Mesendoderm (in vitro differentiated cells): ENCODE results near the gene WDR13.

Source experiments
- DNase-seq: peaks from one replicate; pipeline ENCODE4 v3.0.0; 2013
- H2AK5ac ChIP-seq: 2 replicates; pipeline ENCODE4 v1.6.1; 2013; ENCODE audit warnings: low read length, inconsistent platforms
- H2BK120ac ChIP-seq: 2 replicates; pipeline ENCODE4 v1.6.1; 2013; ENCODE audit warnings: low read depth, mild to moderate bottlenecking, low read length, moderate library complexity, mixed read lengths
- H2BK15ac ChIP-seq: replicated peaks from 2 replicates; pipeline ENCODE4 v1.6.1; 2013; ENCODE audit warnings: low read depth, mild to moderate bottlenecking, moderate library complexity
- H2BK5ac ChIP-seq: 2 replicates; pipeline ENCODE4 v1.6.1; 2013; ENCODE audit warnings: low read length, inconsistent platforms
- H3K18ac ChIP-seq: 2 replicates; pipeline ENCODE4 v1.6.1; 2013; ENCODE audit warnings: mild to moderate bottlenecking, low read length, mixed read lengths
- H3K23ac ChIP-seq: one replicate; pipeline ENCODE4 v1.6.1; 2013; ENCODE audit warnings: low read length
- H3K27ac ChIP-seq: 2 replicates; pipeline ENCODE4 v1.5.1; 2013; ENCODE audit warnings: low read depth, mild to moderate bottlenecking, inconsistent platforms, low read length, moderate library complexity
- H3K27me3 ChIP-seq: 2 replicates; pipeline ENCODE4 v1.6.1; 2013; ENCODE audit warnings: low read length, control low read depth, mild to moderate bottlenecking, inconsistent platforms; ENCODE audit not compliant: insufficient read depth, poor library complexity
- H3K36me3 ChIP-seq: 2 replicates; pipeline ENCODE4 v1.6.1; 2013; ENCODE audit warnings: low read length, inconsistent platforms; ENCODE audit not compliant: control insufficient read depth, insufficient read depth
- H3K4ac ChIP-seq: one replicate; pipeline ENCODE4 v1.6.1; 2013; ENCODE audit warnings: low read depth, mild to moderate bottlenecking, low read length, moderate library complexity
- H3K4me1 ChIP-seq: 2 replicates; pipeline ENCODE4 v1.6.1; 2013; ENCODE audit warnings: low read depth, low read length, inconsistent platforms; ENCODE audit not compliant: control insufficient read depth
- H3K4me2 ChIP-seq: 2 replicates; pipeline ENCODE4 v1.6.1; 2013; ENCODE audit warnings: low read length
- H3K4me3 ChIP-seq: 2 replicates; pipeline ENCODE4 v1.5.1; 2013; ENCODE audit warnings: mild to moderate bottlenecking, low read length
- H3K56ac ChIP-seq: one replicate; pipeline ENCODE4 v1.6.1; 2013; ENCODE audit warnings: low read length
- H3K79me1 ChIP-seq: 2 replicates; pipeline ENCODE4 v1.6.1; 2013; ENCODE audit warnings: low read length, inconsistent platforms
- H3K79me2 ChIP-seq: 2 replicates; pipeline ENCODE4 v1.6.1; 2013; ENCODE audit warnings: mild to moderate bottlenecking, low read length; ENCODE audit not compliant: control insufficient read depth, insufficient read depth
- H3K9ac ChIP-seq: 2 replicates; pipeline ENCODE4 v1.6.1; 2013; ENCODE audit warnings: low read length, inconsistent platforms
- H4K5ac ChIP-seq: one replicate; pipeline ENCODE4 v1.6.1; 2013; ENCODE audit warnings: low read length
- H4K8ac ChIP-seq: one replicate; pipeline ENCODE4 v1.6.1; 2013; ENCODE audit warnings: low read depth, mild to moderate bottlenecking, control low read depth, low read length, moderate library complexity
- WGBS: extraction: QIAGEN DNeasy Blood & Tissue Kit; methylation state at CpG from one replicate; pipeline ENCODE4 v1.1.7; 2013; ENCODE audit warnings: low lambda C conversion rate, missing lambda C conversion rate; ENCODE audit not compliant: insufficient coverage; ENCODE audit errors: extremely low coverage; 5-methylcytosine and 5-hydroxymethylcytosine counted together

The WDR13 gene

GRCh38 chrX:48589482-48590162, 7.7 kb upstream of the WDR13 start:
- H3K79me2 ChIP-seq = no peaks in the 10 kb centered on the region
- no peak overlapping the region for H4K5ac ChIP-seq
- no peak for DNase-seq
- no CpG with 5 or more reads among the region's 13 CpGs for WGBS
- no peak overlapping the region for H3K9ac ChIP-seq
- H2BK5ac ChIP-seq = no peak overlapping the region
- no peaks in the 10 kb centered on the region for H3K4me1 ChIP-seq
- no peak overlapping the region for H3K18ac ChIP-seq
- H3K23ac ChIP-seq = no peak overlapping the region
- no peak overlapping the region for H2BK120ac ChIP-seq
- no peak overlapping the region for H3K56ac ChIP-seq
- no peak overlapping the region for H3K4me2 ChIP-seq
- H3K36me3 ChIP-seq = no peaks in the 10 kb centered on the region
- H2BK15ac ChIP-seq = no peak overlapping the region
- H3K27ac ChIP-seq = no peak overlapping the region
- H4K8ac ChIP-seq = no peak overlapping the region
- H3K27me3 ChIP-seq = no peaks in the 10 kb centered on the region
- H2AK5ac ChIP-seq = no peak overlapping the region
- H3K4me3 ChIP-seq = no peak overlapping the region
- H3K4ac ChIP-seq = no peak overlapping the region
- H3K79me1 ChIP-seq = no peaks in the 10 kb centered on the region

DNA sequence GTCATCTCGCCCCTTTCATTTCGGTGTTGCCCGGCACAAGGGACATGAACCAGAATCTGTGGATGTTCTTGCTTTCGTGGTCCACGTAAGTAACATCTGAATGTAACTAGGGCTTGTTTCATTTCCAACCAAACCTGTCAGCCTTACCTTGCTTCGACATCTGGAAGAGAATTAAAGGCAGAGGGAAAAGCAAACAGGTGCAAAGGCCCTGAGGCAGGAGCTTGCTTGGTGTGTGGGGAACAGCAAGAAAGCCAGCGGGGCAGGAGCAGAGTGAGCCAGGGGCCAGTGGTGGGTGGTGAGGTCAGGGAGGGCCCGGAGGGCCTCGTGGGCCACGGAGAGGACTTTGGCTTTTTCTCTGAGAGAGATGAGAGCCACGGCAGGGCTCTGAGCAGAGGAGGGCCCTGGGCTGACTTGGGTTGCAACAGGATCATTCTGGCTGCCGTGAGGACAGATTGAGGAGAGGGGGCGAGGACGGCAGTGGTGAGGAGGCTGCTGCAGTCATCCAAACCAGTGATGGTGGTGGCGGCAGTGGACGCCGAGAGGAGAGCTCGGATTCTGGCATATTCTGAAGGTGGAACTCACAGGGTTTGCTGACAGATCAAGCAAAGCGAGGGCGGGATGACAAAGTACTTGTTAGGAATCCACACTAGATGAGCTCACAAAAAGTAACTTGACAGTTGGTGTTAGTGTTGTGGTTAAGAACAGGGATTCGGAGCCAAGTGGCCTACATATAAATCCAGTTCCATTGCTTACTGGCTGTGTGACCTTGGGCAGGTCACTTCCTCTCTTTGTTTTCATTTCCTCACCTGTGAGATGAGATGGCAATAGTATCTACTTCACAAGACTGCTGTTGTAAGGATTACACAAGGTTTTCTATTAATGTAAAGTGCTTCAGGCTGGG, 6.8 kb upstream of the WDR13 start:
- Histone ChIP-seq H3K56ac (no peak overlapping the region), H3K79me1 (no peaks in the 10 kb centered on the region), H2AK5ac (no peak overlapping the region), H3K27ac (no peak overlapping the region), H2BK5ac (no peak overlapping the region), H3K9ac (no peak overlapping the region), H3K23ac (no peak overlapping the region), H3K4me2 (no peak overlapping the region), H3K36me3 (no peaks in the 10 kb centered on the region), H3K4me1 (no peaks in the 10 kb centered on the region), H2BK15ac (no peak overlapping the region), H3K4ac (no peak overlapping the region), H3K79me2 (no peaks in the 10 kb centered on the region), H2BK120ac (no peak overlapping the region), H4K5ac (no peak overlapping the region), H4K8ac (no peak overlapping the region), H3K4me3 (no peak overlapping the region), H3K18ac (no peak overlapping the region), H3K27me3 (no peaks in the 10 kb centered on the region)
- no CpG with 5 or more reads among the region's 21 CpGs for whole genome bisulfite sequencing
- no peak for DNase-seq

- H3K27ac ChIP-seq = no peak overlapping the region
These were observed 6.0 kb upstream of the WDR13 start for GRCh38 chrX:48591255-48591791.

GRCh38 chrX:48592971-48593370, 4.3 kb upstream of the WDR13 start:
- no peak overlapping the region for H3K9ac ChIP-seq
- H4K5ac ChIP-seq = no peak overlapping the region
- no peaks in the 10 kb centered on the region for H3K79me2 ChIP-seq
- DNase-seq = no peak
- H3K27ac ChIP-seq = no peak overlapping the region
- H3K4me3 ChIP-seq = no peak overlapping the region
- no peaks in the 10 kb centered on the region for H3K4me1 ChIP-seq
- no peaks in the 10 kb centered on the region for H3K27me3 ChIP-seq
- no peak overlapping the region for H3K23ac ChIP-seq
- no peak overlapping the region for H3K4ac ChIP-seq
- H2AK5ac ChIP-seq = no peak overlapping the region
- no peak overlapping the region for H3K56ac ChIP-seq
- WGBS = no CpG with 5 or more reads among the region's 5 CpGs
- no peak overlapping the region for H3K4me2 ChIP-seq
- no peak overlapping the region for H3K18ac ChIP-seq
- no peak overlapping the region for H2BK5ac ChIP-seq
- no peaks in the 10 kb centered on the region for H3K36me3 ChIP-seq
- H4K8ac ChIP-seq = no peak overlapping the region
- H3K79me1 ChIP-seq = no peaks in the 10 kb centered on the region
- no peak overlapping the region for H2BK15ac ChIP-seq
- H2BK120ac ChIP-seq = no peak overlapping the region

More at GRCh38 chrX:48591255-48591791, 6.0 kb upstream of the WDR13 start:
- Histone ChIP-seq H2AK5ac (no peak overlapping the region), H3K56ac (no peak overlapping the region), H3K4ac (no peak overlapping the region), H2BK5ac (no peak overlapping the region), H3K4me1 (no peaks in the 10 kb centered on the region), H4K5ac (no peak overlapping the region), H2BK120ac (no peak overlapping the region), H2BK15ac (no peak overlapping the region), H3K79me1 (no peaks in the 10 kb centered on the region), H3K4me2 (no peak overlapping the region), H3K36me3 (no peaks in the 10 kb centered on the region), H4K8ac (no peak overlapping the region), H3K79me2 (no peaks in the 10 kb centered on the region), H3K9ac (no peak overlapping the region), H3K4me3 (no peak overlapping the region), H3K27me3 (no peaks in the 10 kb centered on the region), H3K23ac (no peak overlapping the region), H3K18ac (no peak overlapping the region)
- DNase-seq = no peak
- no CpG with 5 or more reads among the region's 9 CpGs for WGBS

DNA sequence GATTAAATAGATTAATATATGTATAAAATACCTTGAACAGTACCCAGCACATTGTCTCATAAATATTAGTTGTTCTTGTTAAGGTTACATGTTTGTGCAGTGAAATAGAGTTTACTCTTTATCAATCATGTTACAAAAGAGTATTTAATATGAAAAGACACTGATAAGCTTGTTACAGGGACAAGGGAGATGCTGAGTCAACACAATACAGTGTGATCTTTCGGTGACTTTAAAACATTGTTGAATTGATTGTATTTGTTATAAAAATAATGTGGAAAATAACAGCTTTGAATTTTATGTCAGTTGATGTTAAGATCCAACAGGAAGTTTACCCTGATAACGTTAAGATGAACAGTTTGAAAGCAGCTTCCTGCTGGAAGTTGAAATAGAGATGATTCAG, 1.4 kb upstream of the WDR13 start:
- Histone ChIP-seq H3K23ac (no peak overlapping the region), H3K79me2 (no peaks in the 10 kb centered on the region), H2AK5ac (no peak overlapping the region), H3K18ac (no peak overlapping the region), H3K36me3 (no peaks in the 10 kb centered on the region), H2BK15ac (no peak overlapping the region), H3K79me1 (no peaks in the 10 kb centered on the region), H4K8ac (no peak overlapping the region), H3K27me3 (no peaks in the 10 kb centered on the region), H3K27ac (no peak overlapping the region), H2BK120ac (no peak overlapping the region), H3K4ac (no peak overlapping the region), H4K5ac (no peak overlapping the region), H3K56ac (no peak overlapping the region), H3K4me1 (no peaks in the 10 kb centered on the region), H3K4me3 (no peak overlapping the region), H2BK5ac (no peak overlapping the region), H3K4me2 (no peak overlapping the region), H3K9ac (no peak overlapping the region)
- no peak for DNase-seq
- WGBS = no CpG with 5 or more reads among the region's 2 CpGs
